GM04504 (cell line): ENCODE results near the gene DRC1.
A peak's percentile ranks its signal among the peaks of the same experiment; 100 is the strongest.

Experiments used
- DNase-seq: peaks from one replicate; pipeline ENCODE4 v3.0.0-alpha.2; 2012; ENCODE audit warnings: low read depth

DRC1 gene

DNA sequence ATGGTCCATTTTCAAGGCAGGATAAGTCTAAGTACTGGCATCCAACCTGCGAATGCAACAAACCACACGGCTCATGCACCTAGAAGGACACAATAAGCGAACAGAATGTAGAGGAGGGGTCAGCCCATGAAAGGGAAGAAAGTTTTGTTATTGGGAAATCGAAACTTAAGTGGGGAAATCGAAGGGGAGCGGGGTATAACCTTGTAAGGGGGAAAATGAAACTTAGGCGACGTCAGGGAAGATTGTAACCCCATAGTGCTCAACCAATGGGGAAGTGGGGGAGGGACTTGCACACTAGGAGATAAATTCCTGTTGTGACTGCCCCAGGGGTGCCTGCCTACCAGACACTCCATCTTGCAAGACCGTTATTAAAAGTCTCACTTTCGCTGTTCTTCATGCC, 91.8 kb downstream of the DRC1 start:
- no peak for DNase-seq

GRCh38 chr2:26494199-26494598, 92.5 kb downstream of the DRC1 start:
- DNase-seq, result no peak

GRCh38 chr2:26494891-26495290, 93.2 kb downstream of the DRC1 start:
- no peak for DNase-seq

DNA sequence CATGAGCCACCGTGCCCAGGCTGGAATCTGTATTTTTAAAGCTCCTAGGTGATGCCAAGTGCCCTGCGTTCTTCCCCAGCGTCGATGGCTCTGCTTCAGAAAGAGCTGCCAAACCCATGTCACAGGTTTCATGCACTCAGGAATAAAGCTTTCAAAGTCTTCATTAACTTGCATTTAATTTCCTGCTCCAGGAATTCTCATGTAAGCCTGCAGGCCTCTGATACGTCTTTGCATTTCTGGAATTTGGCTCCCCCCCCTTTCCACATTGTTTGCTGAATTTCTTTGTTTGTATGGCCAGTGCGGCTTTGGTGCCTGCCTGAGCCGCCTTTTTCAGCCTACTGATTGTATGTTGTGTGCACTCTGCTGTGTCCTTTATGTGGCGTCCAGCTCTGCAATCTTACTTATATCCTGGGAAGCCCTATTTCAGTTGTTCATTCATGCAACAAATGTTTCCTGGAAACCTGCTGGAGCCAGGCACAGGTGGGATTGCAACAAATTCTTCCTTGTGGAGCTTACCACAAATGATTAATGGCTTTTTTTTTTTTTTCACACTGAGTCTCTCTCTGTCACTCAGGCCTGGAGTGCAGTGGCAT, 94.1 kb downstream of the DRC1 start:
- DNase-seq, result no peak

DNA sequence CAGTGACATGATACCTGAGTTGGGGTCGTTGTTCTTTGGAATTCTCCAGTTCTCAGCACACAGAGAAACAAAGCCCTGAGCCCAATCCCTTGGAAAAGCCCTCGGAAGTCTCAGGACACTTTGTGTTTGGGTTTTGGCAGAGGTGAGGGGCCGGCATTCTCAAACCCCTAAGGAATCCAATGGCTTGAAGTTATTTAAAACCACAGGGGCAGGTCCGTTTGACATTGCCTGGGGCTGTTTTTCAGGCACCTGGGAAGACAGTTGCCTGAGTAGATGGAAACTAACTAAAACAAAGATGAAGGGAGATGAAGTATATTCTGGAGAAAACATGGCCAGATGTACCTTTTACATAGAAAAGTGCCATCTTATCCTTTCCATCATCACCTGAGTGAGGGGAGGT, 98.7 kb downstream of the DRC1 start:
- no peak for DNase-seq

GRCh38 chr2:26503231-26503880, 101.6 kb downstream of the DRC1 start:
- DNase-seq, result peak; percentile 9

DNA sequence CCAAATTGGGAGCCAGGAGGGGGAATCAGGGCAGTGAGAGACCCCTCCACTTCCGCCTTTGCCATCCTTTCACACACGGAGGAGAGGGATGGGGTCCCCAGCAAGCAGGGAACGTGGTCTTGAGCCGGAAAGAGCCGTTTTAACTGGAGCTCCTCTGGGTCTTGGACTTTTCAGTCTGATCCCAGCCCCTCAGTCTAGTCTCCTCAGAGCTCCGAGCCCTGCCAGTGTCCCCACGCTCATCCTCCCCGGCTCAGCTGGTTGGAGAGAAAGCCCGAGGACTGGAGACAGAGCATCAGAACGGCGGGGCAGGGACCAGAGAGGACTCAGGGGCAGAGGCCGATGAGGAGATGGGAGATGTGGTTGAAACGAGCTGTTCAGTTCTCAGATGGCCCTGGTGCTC, 102.3 kb downstream of the DRC1 start:
- DNase-seq, result no peak

- DNase-seq, result no peak
Observed at GRCh38 chr2:26506279-26506678, 104.6 kb downstream of the DRC1 start.
